ENCODE results near the gene SHPK.

- TF ChIP-seq CTCF (IDR thresholded peaks at IDR 0.05), result no peak
- no peak for TF ChIP-seq POLR2A (IDR thresholded peaks at IDR 0.05)
These were observed 41.1 kb downstream of the SHPK start for GRCh38 chr17:3594976-3595375.
